ENCODE data around the gene LY6G6C. TPM values are rescaled to one million over a fixed set of nuclear protein-coding genes. Genes with fewer than 3 reads are reported as not detected.

The LY6G6C gene
- total and polyA plus RNA-seq, 2 experiments from 2014 or later = not detected

GRCh38 chr6:31692886-31693285, 28.7 kb downstream of the LY6G6C start:
- Histone ChIP-seq H3K4me1 (ENCODE audit: insufficient read depth) (no peaks in the 10 kb centered on the region), H3K4me3 (no peak overlapping the region), H4K20me1 (replicated peaks; ENCODE audit: insufficient read depth) (no peaks in the 10 kb centered on the region), H3F3A (replicated peaks; ENCODE audit: low read depth) (no peaks in the 10 kb centered on the region), H3K27ac (ENCODE audit: low read depth) (no peak overlapping the region), H2AFZ (no peak overlapping the region), H3K9me2 (ENCODE audit: insufficient read depth) (no peaks in the 10 kb centered on the region), H3K4me2 (no peak overlapping the region), H3K27me3 (ENCODE audit: insufficient read depth) (no peaks in the 10 kb centered on the region), H3K36me3 (ENCODE audit: insufficient read depth) (peaks cover 6% of the 10 kb centered on the region; the same call in 1 of the 2 replicates), H3K79me2 (replicated peaks; ENCODE audit: insufficient read depth) (no peaks in the 10 kb centered on the region)
- Mint-ChIP-seq H3K27me3 (ENCODE audit: insufficient read depth, low read depth, poor library complexity) (peaks cover 5% of the 10 kb centered on the region), H3K4me3 (no peak overlapping the region), H3K9me3 (no peaks in the 10 kb centered on the region), H3K4me1 (no peaks in the 10 kb centered on the region), H3K27ac (no peak overlapping the region), H3K36me3 (ENCODE audit: low read depth) (peaks cover 25% of the 10 kb centered on the region)
- no peak for DNase-seq (ENCODE audit: low spot score)
- ATAC-seq = no peak
- no peak for TF ChIP-seq ZNF114 (CRISPR knock-in tag; IDR thresholded peaks at IDR 0.05)
- no peak for TF ChIP-seq EZH2 (IDR thresholded peaks at IDR 0.05; ENCODE audit: low read depth, unreplicated experiment)
- no peak for TF ChIP-seq ZNF331 (CRISPR knock-in tag; IDR thresholded peaks at IDR 0.05; ENCODE audit: low read depth)
- no peak for TF ChIP-seq POLR2AphosphoS5 (IDR thresholded peaks at IDR 0.05; ENCODE audit: low read depth)
- TF ChIP-seq, protein P1, sequence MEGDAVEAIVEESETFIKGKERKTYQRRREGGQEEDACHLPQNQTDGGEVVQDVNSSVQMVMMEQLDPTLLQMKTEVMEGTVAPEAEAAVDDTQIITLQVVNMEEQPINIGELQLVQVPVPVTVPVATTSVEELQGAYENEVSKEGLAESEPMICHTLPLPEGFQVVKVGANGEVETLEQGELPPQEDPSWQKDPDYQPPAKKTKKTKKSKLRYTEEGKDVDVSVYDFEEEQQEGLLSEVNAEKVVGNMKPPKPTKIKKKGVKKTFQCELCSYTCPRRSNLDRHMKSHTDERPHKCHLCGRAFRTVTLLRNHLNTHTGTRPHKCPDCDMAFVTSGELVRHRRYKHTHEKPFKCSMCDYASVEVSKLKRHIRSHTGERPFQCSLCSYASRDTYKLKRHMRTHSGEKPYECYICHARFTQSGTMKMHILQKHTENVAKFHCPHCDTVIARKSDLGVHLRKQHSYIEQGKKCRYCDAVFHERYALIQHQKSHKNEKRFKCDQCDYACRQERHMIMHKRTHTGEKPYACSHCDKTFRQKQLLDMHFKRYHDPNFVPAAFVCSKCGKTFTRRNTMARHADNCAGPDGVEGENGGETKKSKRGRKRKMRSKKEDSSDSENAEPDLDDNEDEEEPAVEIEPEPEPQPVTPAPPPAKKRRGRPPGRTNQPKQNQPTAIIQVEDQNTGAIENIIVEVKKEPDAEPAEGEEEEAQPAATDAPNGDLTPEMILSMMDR (conservative IDR thresholded peaks at IDR 0.05; ENCODE audit: low read depth in 2 of 2) = no peak
- TF ChIP-seq NANOG (IDR thresholded peaks at IDR 0.05; ENCODE audit: borderline replicate concordance) = no peak
- TF ChIP-seq EZH2phosphoT487 (IDR thresholded peaks at IDR 0.05; ENCODE audit: unreplicated experiment) = no peak
- TF ChIP-seq ETS1 (IDR thresholded peaks at IDR 0.05) = no peak
- TF ChIP-seq STAT1 (IDR thresholded peaks at IDR 0.05; ENCODE audit: unreplicated experiment) = no peak
- no peak for TF ChIP-seq REST (IDR thresholded peaks at IDR 0.05; ENCODE audit: unreplicated experiment)
- TF ChIP-seq JUNB (IDR thresholded peaks at IDR 0.05; ENCODE audit: unreplicated experiment) = no peak
- no peak for TF ChIP-seq CREB1 (CRISPR knock-in tag; IDR thresholded peaks at IDR 0.05; ENCODE audit: low read depth)
- no peak for TF ChIP-seq ZNF462 (CRISPR knock-in tag; IDR thresholded peaks at IDR 0.05)
